ENCODE measurements around the gene ANKRD29.

The ANKRD29 gene

GRCh38 chr18:23612434-23613090, 50.1 kb downstream of the ANKRD29 start:
- no peak for DNase-seq

DNA sequence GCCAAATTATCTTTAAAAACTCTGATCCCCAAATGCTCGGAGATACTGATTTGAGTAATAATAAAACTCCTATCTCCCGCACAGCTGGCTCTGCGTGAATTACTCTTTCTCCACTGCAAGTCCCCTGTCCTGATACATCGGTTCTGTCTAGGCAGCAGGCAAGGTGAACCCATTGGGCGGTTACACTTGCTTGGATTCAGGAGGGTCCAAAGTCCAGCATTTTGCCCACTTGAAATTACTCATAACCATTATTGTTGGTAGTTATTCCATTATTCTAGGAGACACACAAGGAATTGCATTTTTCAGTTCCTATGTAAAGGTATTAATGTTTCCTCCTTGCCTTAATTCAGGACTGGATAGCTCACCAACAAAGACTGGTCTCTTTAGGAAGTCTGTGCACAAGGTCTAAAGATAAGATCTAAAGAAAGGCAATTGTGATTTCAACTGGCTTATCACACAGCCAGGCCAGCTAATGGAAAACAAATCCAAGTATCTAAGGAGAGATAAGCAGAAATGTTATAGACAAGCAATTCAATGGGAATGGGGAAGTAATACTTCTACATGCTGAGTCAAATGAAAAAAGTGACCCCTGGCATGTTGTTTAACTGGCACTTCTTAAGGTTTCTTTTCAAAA, 53.2 kb downstream of the ANKRD29 start:
- no peak for DNase-seq

GRCh38 chr18:23608211-23608610, 54.5 kb downstream of the ANKRD29 start:
- no peak for DNase-seq

- no peak for DNase-seq
Observed at GRCh38 chr18:23605941-23606340, 56.8 kb downstream of the ANKRD29 start.

DNA sequence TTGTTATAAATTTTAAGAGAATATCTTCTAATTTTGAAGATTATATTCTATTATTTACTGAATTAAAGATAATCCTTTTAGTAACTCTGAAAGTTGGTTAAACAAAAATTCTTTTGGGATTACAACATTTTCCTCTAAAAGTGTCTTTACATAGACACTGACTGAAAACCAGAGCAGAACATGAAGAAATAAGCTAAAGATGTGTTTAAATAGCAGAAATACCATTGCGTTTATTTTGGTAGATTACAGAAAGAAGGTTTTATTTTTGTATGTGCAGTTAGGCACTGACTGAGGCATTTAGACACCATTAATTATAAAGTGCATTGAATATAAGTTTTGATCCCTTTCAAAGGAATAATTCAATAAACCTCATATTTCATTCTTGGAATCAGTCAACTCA, 62.9 kb downstream of the ANKRD29 start:
- no peak for DNase-seq

- no peak for DNase-seq
Observed at GRCh38 chr18:23596183-23596582, 66.5 kb downstream of the ANKRD29 start.

DNA sequence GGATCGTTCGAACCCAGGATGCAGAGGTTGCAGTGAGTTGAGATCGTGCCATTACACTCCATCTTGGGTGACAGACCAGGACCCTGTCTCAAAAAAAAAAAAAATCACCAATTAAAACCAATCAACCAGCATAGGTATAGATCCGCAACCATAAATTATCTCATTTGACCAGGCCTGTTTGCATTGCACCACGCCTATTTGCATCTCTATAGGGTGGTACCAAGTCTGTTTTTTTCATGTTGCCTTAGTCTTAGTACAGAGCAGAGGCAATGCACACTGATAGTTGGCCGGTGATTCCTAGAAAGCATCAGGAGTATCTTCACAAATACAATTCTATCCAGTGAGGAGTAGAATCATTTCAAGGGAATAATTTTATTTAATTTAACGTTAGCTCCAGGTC, 67.1 kb downstream of the ANKRD29 start:
- DNase-seq, result no peak

DNA sequence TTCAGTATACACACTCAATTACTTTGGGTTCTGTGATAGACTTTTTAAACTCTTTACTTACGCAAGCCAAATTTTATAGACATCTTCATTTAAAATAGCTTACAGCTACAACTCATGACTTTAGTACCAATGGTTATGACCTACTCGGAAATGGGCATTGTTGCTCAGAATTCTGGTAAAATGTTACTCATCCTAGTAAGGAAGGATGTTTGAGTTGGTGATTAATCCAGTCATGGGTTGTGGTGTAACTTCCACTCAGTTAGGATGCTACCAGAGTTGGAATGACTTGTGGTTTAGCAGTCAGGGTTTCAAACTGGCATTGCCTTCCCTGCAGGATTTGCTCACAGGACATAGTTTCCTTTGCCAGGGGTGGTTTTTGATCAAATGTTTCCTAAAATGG, 69.0 kb downstream of the ANKRD29 start:
- no peak for DNase-seq

DNA sequence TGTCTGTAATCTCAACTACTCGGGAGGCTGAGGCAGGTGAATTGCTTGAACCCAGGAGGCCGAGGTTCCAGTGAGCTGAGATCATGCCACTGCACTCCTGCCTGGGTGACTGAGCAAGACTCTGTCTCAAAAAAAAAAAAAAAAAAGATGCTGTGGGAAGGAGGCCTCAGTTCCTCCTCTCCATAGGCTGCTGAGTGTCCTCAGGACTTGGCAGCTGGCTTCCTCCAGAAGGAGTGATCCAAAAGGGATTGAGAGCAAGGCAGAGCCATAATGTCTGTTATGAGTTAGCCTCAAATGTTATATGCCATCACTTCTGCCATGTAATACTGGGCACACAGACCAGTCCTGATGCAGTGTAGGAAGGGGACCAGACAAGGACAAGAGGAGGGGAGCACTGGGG, 69.8 kb downstream of the ANKRD29 start:
- DNase-seq, result no peak

DNA sequence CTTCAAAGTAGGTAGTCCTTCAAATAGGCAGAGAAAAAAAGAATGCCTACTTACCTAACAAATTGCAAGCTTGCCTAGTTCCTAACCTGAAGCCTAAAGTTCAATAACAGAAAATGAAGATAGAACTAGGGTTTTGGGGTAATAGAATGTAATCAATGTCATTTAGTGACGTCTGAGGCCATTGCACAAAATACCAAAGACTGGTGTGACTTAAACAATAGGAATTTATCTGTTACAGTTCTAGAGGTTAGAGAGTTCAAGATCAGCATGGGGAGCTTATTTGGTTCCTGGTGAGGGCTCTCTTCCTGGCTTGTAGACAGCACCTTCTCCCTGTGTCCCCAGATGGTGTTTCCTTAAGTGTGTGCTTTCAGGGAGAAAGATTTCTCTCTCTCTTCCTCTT, 71.7 kb downstream of the ANKRD29 start:
- no peak for DNase-seq

DNA sequence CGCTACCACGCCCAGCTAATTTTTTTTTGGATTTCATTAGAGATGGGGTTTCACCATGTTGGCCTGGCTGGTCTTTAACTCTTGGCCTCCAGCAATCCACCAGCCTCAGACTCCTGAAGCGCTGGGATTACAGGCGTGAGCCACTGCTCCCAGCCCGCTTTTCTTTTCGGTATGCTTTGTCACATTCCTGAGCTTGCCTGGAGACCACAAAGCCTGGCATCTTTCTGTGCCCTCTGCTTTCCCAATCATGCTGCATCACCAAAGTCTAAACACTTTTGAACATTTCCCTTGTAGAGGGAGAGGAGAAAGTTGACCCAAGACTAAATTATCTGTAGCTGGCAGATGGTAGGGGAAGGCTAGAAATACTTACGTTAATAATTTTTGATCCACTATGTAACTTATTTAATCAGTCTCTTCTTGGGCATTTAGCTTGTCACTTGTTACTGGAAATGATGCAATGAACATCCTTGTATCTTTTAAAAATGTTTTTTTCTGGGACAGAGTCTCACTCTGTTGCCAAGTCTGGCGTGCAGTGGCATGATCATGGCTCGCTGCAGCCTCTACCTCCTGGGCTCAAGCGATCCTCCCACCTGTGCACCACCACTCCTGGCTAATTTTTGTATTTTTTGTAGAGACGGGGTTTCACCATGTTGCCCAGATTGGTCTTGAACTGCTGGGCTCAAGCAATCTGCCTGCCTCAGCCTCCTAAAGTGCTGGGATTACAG, 73.7 kb downstream of the ANKRD29 start:
- no peak for DNase-seq

GRCh38 chr18:23587220-23587642, 75.5 kb downstream of the ANKRD29 start:
- no peak for DNase-seq

GRCh38 chr18:23586249-23587196, 76.2 kb downstream of the ANKRD29 start, which contains the start of gene NPC1:
NPC1 (minus strand) TSS chr18:23586506; CDS start chr18:23586343, 163 bp downstream.
- peak; percentile 88 for DNase-seq

DNA sequence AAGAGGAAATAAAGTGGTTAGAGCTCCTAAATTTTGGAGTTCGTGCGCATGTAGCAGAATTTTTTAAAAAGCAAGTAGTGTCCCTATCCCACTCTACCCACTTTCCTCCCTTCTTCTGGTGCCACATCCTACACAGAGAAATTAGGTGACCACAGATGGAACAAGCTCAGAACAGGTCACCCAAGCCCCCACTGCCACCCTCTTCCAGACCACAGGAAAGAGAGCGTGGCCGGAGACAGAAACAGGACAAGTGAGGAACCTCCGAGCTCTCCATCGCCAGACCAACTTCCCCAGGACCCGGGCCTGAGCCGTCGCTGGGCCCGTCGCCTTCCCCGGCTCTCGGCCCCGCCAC, 76.8 kb downstream of the ANKRD29 start:
- DNase-seq, result no peak

- no peak for DNase-seq
Observed at GRCh38 chr18:23585007-23585871, 77.5 kb downstream of the ANKRD29 start.

DNA sequence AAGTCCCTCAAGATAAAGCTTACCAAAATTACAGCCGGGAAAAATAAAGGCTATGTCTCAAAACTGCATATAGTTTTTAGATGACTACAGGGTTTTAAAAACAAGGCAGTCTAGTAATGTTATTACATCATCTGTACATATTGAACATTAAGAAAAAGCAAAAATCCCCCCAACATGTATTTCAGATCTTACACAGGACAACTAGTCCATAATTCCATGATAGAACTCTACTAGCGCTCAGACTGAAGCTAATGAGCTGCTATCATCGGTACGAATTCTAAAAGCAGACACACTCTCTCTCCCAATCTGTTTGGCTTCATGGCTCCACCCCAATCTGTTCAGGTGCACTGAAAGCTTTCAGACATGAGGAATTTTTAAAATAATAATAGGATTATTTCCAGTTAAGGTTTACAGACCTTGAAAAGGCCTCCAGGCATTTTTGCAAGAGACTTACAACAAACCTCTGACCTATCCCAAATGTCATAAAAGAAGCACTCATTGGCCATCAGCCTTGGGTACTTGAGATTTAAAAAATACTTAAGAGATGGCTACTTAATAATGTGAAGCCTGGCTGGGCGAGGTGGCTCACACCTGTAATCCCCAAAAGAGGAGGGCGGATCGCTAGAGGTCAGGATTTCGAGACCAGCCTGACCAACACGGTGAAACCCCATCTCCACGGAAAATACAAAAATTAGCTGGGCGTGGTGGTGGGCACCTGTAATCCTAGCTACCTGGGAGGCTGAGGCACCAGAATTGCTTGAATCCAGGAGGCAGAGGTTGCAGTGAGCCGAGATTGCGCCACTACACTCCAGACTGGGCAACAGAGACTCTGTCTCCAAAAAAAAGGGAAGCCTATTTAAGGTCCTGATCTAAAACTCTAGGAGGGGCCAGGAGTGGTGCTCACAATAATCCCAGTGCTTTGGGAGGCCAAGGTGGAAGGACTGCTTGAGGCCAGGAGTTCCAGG, 78.4 kb downstream of the ANKRD29 start:
- DNase-seq, result no peak

GRCh38 chr18:23583071-23583865, 79.4 kb downstream of the ANKRD29 start:
- no peak for DNase-seq

DNA sequence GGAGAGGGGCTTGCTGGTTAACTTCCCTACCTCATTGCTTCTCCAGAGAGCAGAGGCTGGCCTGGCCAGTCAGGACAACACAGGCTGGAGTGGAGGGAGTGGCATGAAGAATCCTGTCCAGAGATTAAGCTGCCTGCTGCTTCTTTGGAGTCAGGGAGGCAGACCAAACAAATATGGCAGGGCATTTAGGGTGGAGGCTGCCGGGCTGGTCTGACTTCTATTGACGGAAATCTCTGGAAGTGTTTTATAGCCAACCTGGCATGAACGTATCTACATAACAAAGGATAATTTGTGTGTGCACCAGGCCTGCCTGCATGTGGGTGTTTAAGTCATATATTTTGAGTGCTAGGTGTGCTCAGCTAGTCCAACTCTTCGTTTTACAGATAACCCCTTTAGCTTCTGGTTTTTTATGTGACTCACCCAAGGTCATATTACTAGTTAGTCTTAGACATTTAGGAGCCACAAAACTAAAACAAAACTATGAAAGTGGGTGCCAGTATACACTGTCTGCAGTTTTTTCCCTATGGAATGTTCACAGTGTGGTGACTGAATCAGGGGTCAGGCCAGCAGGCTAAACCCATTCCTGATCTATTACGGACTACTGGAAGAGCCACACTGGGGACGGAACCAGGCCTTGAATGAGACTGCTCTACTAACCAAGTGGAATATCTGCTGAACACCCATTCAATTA, 81.9 kb downstream of the ANKRD29 start:
- no peak for DNase-seq

All from amniotic stem cell (primary cell).